Panc1 (cell line): Measurements from ENCODE around the gene ZNF865. TPM values are rescaled to one million over a fixed set of nuclear protein-coding genes. Genes with fewer than 3 reads are reported as not detected.

Source experiments
- ATAC-seq: fragments of 200-7000 bp; cut with Tn5 transposase; 2 replicates; pipeline ENCODE4 v1.9.1; 2020; ENCODE audit warnings: mild to moderate bottlenecking, moderate library complexity
- BruUV-seq: library from RNA; stranded (reverse); fragments of 400-500 nt; replicated peaks from 2 replicates; lab custom pipeline; 2021; lab: Mats Ljungman, UMichigan
- CTCF ChIA-PET: fragments of 300-600 bp; sonication (Branson Sonifier 250); formaldehyde crosslinking; loops from one replicate; lab custom pipeline; 2022; ENCODE audit warnings: antibody characterized with exemption; lab: Charles Lee
- POLR2A ChIA-PET: fragments of 300-600 bp; sonication (Branson Sonifier 250); formaldehyde crosslinking; loops from one replicate; lab custom pipeline; 2022; ENCODE audit warnings: antibody characterized with exemption; lab: Charles Lee
- DNase-seq: peaks from one replicate; pipeline ENCODE4 v3.0.0-alpha.2; 2010; ENCODE audit warnings: low read depth, low spot score
- H3K27ac ChIP-seq: 2 replicates; pipeline ENCODE4 v1.5.1; 2011; ENCODE audit warnings: mild to moderate bottlenecking, low read length, inconsistent platforms
- H3K27me3 ChIP-seq: fragments of 200-500 bp; sonication (Bioruptor generic); 2 replicates; pipeline ENCODE4 v1.6.0; 2014; ENCODE audit warnings: low read length, inconsistent platforms; ENCODE audit not compliant: control insufficient read depth, insufficient read depth
- H3K36me3 ChIP-seq: fragments of 200-500 bp; sonication (Bioruptor generic); 2 replicates; pipeline ENCODE4 v1.5.1; 2014; ENCODE audit warnings: inconsistent platforms, mild to moderate bottlenecking, low read length, moderate library complexity; ENCODE audit not compliant: control insufficient read depth, insufficient read depth
- H3K4me1 ChIP-seq: 2 replicates; pipeline ENCODE4 v1.5.1; 2011; ENCODE audit warnings: inconsistent platforms, mild to moderate bottlenecking, low read length, moderate library complexity; ENCODE audit not compliant: control insufficient read depth, insufficient read depth
- H3K4me3 ChIP-seq, 2 experiments: 2 replicates each; pipeline ENCODE4 v1.5.1; 2011 to 2012; ENCODE audit warnings: low read depth in 2 of 2, low read length in 2 of 2, mild to moderate bottlenecking in 2 of 2, inconsistent platforms in 1 of 2, moderate library complexity in 1 of 2
- H3K9me3 ChIP-seq: fragments of 200-500 bp; sonication (Bioruptor generic); 2 replicates; pipeline ENCODE4 v1.5.1; 2014; ENCODE audit warnings: low read depth, mild to moderate bottlenecking, inconsistent platforms, low read length, moderate library complexity; ENCODE audit not compliant: control insufficient read depth, insufficient read depth
- CTCF ChIP-seq: fragments of 450-650 bp; IDR thresholded peaks from 2 replicates; pipeline ENCODE4 v1.5.1; 2017; ENCODE audit warnings: mild to moderate bottlenecking
- POLR2AphosphoS5 ChIP-seq: IDR thresholded peaks from 2 replicates; pipeline ENCODE4 v1.6.1; 2012; ENCODE audit warnings: mild to moderate bottlenecking, low read depth, low read length, moderate library complexity
- REST ChIP-seq, 2 experiments: IDR thresholded peaks; 2 replicates each; pipeline ENCODE4 v1.6.1; 2011 to 2012; ENCODE audit warnings: low read depth in 2 of 2, control low read depth in 1 of 2, low read length in 1 of 2, mild to moderate bottlenecking in 1 of 2, moderate library complexity in 1 of 2; ENCODE audit not compliant: insufficient read depth in 1 of 2
- SIN3A ChIP-seq: IDR thresholded peaks from 2 replicates; pipeline ENCODE4 v1.6.1; 2012; ENCODE audit warnings: low read depth, mild to moderate bottlenecking, low read length, moderate library complexity, borderline replicate concordance; ENCODE audit not compliant: insufficient read depth
- TCF7L2 ChIP-seq: IDR thresholded peaks from 2 replicates; pipeline ENCODE4 v1.6.1; 2011; ENCODE audit warnings: mild to moderate bottlenecking, low read depth, low read length, inconsistent platforms
- in situ Hi-C: cut with HindIII; loops from 2 replicates; pipeline ENCODE4 v1.10.0; 2016; ENCODE audit warnings: low sequenced_read_pairs, low pct_unique_long_range_greater_than_20kb
- intact Hi-C: fragments of 100-400 bp; cut with micrococcal nuclease; formaldehyde crosslinking; loops from one replicate; pipeline ENCODE4 v1.10.0; 2022; ENCODE audit not compliant: unreplicated experiment
- total RNA-seq: library from RNA; stranded (reverse); gene quantifications from one replicate; pipeline ENCODE4 v1.2.1, GENCODE V29; 2021; ENCODE audit not compliant: unreplicated experiment

Gene ZNF865
- total RNA-seq, 1 experiment from 2014 or later, result 25.6 TPM

GRCh38 chr19:55602104-55603001 lies 3.1 kb upstream of the ZNF865 start:
- peaks cover 21% of the 10 kb centered on the region for H3K4me1 ChIP-seq
- in situ Hi-C loops, result no loop called here

GRCh38 chr19:55603115-55603514 lies 2.3 kb upstream of the ZNF865 start:
- POLR2A ChIA-PET, result no interaction called here
- intact Hi-C loops, result no loop called here
- H3K4me1 ChIP-seq, result peaks cover 21% of the 10 kb centered on the region

More at GRCh38 chr19:55602104-55603001, 3.1 kb upstream of the ZNF865 start:
- Histone ChIP-seq H3K36me3 (no peaks in the 10 kb centered on the region), H3K9me3 (no peaks in the 10 kb centered on the region), H3K27ac (no peak overlapping the region), H3K27me3 (no peaks in the 10 kb centered on the region), H3K4me3 (no peak overlapping the region)
- DNase-seq, result no peak
- BruUV-seq, result no TSS peak
- ChIA-PET CTCF (no interaction called here), POLR2A (no interaction called here)
- TF ChIP-seq POLR2AphosphoS5 (no peak), SIN3A (no peak), REST (IDR thresholded peaks at IDR 0.05; ENCODE audit: insufficient read depth in 1 of 2, low read depth in 2 of 2, low read length in 1 of 2) (no peak), CTCF (no peak), TCF7L2 (no peak)
- no peak for ATAC-seq
- intact Hi-C loops, result no loop called here

More at GRCh38 chr19:55603115-55603514, 2.3 kb upstream of the ZNF865 start:
- in situ Hi-C loops, result no loop called here
- BruUV-seq, result no TSS peak
- ATAC-seq, result no peak
- Histone ChIP-seq H3K4me3 (no peak overlapping the region), H3K36me3 (no peaks in the 10 kb centered on the region), H3K9me3 (no peaks in the 10 kb centered on the region), H3K27ac (peak overlapping the region; percentile 51), H3K27me3 (no peaks in the 10 kb centered on the region)
- DNase-seq, result no peak
- no peak for TF ChIP-seq SIN3A
- no peak for TF ChIP-seq POLR2AphosphoS5
- TF ChIP-seq REST (IDR thresholded peaks at IDR 0.05; ENCODE audit: insufficient read depth in 1 of 2, low read depth in 2 of 2, low read length in 1 of 2), result no peak
- TF ChIP-seq TCF7L2, result no peak
- TF ChIP-seq CTCF, result no peak
- CTCF ChIA-PET, result no interaction called here
